Stimulated activated naive B cell treated with anti-CD40 and anti-IgM and Interleukin-4, amounts not matched to agents 10 μg/mL and 1 μg/mL and 100 μg/mL, for 72 hours (primary cell): Measurements from ENCODE around the gene CKMT2.

Experiments
- ATAC-seq, 2 donors: fragments of 150-1000 bp; cut with Tn5 transposase; replicated peaks; 2 replicates each; pipeline ENCODE4 v1.10.0; 2021; ENCODE audit warnings: moderate library complexity in 1 of 2
- DNase-seq: peaks from one replicate; pipeline ENCODE4 v3.0.0; 2021
- H3K27ac Mint-ChIP-seq: one replicate; pipeline ENCODE4 v1.8.0; 2022; ENCODE audit warnings: mild to moderate bottlenecking, mixed read lengths
- H3K27me3 Mint-ChIP-seq, 2 donors: one replicate each; pipeline ENCODE4 v1.8.0; 2022; ENCODE audit warnings: mixed read lengths in 2 of 2
- H3K36me3 Mint-ChIP-seq, 2 donors: one replicate each; pipeline ENCODE4 v1.8.0; 2022; ENCODE audit warnings: mixed read lengths in 2 of 2, mild to moderate bottlenecking in 1 of 2
- H3K4me1 Mint-ChIP-seq, 2 donors: one replicate each; pipeline ENCODE4 v1.8.0; 2022; ENCODE audit warnings: mixed read lengths in 2 of 2, mild to moderate bottlenecking in 1 of 2
- H3K4me3 Mint-ChIP-seq, 2 donors: one replicate each; pipeline ENCODE4 v1.8.0; 2022; ENCODE audit warnings: mild to moderate bottlenecking in 2 of 2, mixed read lengths in 2 of 2, moderate library complexity in 1 of 2
- H3K9me3 Mint-ChIP-seq, 2 donors: one replicate each; pipeline ENCODE4 v1.8.0; 2022; ENCODE audit warnings: mixed read lengths in 2 of 2, mild to moderate bottlenecking in 1 of 2

CKMT2 gene

DNA sequence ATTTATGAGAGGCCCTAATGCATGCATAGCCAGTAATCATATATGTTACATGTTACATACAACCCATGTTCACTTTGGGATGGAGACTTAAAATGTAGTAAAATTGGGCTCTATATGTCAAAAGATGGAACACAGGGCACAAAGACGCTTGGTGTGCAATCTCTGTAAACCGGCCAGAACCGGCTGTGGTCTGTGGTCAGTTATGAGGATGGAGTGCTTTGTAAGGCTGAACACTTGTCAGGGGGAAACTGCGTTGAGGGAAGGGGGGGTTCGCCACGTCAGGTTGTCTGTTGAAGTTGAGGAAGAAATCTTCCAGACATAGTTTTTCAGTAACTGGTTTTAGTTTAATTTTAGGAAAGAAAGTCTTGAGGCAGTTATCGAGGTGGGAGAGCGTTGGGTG is 2.7 kb upstream of the CKMT2 start:
- Mint-ChIP-seq H3K27ac (no peak overlapping the region), H3K9me3 (no peaks in the 10 kb centered on the region), H3K4me3 (no peak overlapping the region), H3K4me1 (peaks cover 5 to 10% of the 10 kb centered on the region in 2 donors), H3K27me3 (peaks cover 0 to 8% of the 10 kb centered on the region in 2 donors), H3K36me3 (peaks cover 0 to 3% of the 10 kb centered on the region in 2 donors)
- ATAC-seq = no peak
- no peak for DNase-seq

DNA sequence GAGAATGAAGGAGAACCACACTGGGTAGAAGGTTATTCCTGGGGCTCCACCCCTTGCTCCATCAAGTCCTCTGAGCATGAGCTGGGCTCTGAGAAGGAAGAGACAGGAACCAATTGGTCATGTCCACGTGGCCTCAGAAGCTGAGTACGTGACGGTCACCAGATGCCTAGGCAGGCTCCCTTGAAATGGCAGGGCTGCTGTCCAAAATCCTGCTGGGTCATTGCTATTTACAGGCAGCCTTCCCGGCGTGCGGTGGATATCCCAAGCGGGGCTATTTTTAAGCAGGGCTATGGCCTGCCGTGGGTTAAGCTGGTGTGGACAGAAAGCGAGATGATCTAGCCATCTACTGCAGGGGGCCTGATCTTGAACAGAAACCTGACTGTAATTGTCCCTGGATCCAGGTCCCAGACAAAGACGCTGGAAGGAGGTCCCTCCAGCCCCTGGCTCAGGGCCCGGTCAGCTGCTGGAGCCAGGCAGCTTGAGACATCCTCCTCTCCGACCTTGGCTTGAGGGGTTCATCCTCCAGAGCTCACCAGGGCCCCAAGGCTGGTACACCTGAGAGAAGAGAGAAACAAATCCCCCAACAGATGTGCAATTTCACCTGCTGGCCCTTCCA is 550 bp upstream of the CKMT2 start:
- ATAC-seq = no peak
- Mint-ChIP-seq H3K36me3 (peaks cover 0 to 12% of the 10 kb centered on the region in 2 donors), H3K27me3 (peaks cover 0 to 8% of the 10 kb centered on the region in 2 donors), H3K27ac (no peak overlapping the region), H3K9me3 (peaks cover 0 to 3% of the 10 kb centered on the region in 2 donors), H3K4me3 (no peak overlapping the region), H3K4me1 (peaks cover 5 to 10% of the 10 kb centered on the region in 2 donors)
- DNase-seq = no peak

DNA sequence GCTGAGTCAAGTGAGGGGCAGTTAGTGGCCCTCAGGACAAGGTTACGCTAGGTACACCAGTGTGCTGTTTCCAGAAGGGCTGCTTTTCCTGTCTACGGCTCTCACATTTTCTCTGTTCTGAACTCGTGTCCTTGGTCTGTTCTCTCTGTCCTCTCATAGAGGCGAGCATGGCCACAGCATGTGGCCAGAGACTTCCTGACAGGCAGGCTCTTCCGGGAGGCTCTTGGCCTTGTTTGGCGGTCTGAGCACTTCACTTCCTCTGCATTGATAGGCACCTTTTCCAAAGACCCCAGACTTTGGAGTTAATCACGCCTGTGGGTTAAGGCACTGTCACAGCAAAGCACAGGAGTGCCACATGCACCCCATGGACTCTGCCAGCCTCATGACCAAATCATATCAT is 1.2 kb downstream of the CKMT2 start:
- no peak for DNase-seq
- H3K9me3 Mint-ChIP-seq = peaks cover 3 to 6% of the 10 kb centered on the region in 2 donors
- H3K27me3 Mint-ChIP-seq = peaks cover 0 to 8% of the 10 kb centered on the region in 2 donors
- no peak for ATAC-seq
- no peak overlapping the region for H3K27ac Mint-ChIP-seq
- H3K4me1 Mint-ChIP-seq = peaks cover 5 to 10% of the 10 kb centered on the region in 2 donors
- no peak overlapping the region for H3K4me3 Mint-ChIP-seq
- peaks cover 0 to 16% of the 10 kb centered on the region in 2 donors for H3K36me3 Mint-ChIP-seq

DNA sequence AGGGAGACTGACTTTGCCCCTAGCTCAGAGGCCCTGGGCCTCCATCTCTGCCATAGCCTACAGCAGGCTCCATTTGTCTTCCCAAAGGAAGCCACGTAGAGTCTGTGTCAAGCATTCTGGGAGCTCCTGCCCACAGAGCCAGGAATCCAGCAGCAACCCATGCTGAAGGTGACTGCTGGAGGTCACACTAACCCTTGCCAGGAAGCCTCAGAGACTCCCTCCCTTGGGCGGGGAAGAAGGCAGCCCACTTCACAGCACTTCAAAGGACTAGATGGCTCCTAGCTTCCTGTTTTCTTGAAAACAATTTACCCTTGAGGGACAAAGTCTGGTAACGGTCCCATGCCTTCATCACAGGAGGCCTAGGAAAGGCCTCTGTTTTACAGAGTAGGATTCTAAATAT is 1.7 kb downstream of the CKMT2 start:
- peaks cover 5 to 10% of the 10 kb centered on the region in 2 donors for H3K4me1 Mint-ChIP-seq
- H3K27ac Mint-ChIP-seq = no peak overlapping the region
- ATAC-seq = no peak
- H3K36me3 Mint-ChIP-seq = peaks cover 0 to 16% of the 10 kb centered on the region in 2 donors
- peaks cover 0 to 8% of the 10 kb centered on the region in 2 donors for H3K27me3 Mint-ChIP-seq
- H3K4me3 Mint-ChIP-seq = no peak overlapping the region
- peaks cover 3 to 6% of the 10 kb centered on the region in 2 donors for H3K9me3 Mint-ChIP-seq
- no peak for DNase-seq

DNA sequence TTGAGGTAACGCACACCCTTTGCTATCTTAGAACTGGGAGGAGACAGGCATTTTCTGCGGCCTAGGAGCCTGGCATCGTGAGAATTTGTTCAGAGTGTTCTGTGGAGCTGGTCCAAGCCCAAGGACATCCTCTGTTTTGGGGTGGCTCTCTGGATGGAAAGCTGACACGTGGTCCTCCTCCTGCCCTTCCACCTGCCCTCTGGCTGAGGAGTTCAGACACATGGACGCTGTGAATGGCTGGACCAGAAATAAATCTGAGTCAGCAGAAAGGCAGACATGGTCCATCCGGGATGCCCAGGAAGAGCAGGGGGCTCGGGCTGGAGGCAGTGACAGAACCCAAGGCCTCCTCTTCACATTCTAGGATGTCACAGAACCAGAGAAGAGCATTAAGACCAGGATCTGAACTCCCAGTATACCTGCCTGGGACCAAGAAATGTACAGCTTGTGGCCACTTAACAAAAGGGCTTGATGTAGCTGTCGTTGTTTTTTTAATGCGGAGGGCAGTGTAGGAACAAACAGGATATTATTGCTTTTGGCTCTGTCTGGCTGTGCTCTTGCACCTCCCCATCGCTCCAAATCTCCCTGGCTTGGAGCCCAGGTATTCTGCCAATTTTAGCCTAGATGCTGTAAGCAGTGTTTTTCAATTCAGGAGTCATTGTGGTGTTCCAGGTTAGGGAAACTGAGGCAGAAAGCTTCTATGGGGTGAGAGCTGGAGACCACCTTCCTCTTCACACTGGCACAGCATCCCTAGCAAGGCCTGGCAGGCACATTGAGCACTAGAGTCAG is 2.4 kb downstream of the CKMT2 start:
- no peak for ATAC-seq
- H3K4me1 Mint-ChIP-seq = peaks cover 5 to 10% of the 10 kb centered on the region in 2 donors
- H3K36me3 Mint-ChIP-seq = peaks cover 0 to 19% of the 10 kb centered on the region in 2 donors
- DNase-seq = no peak
- no peak overlapping the region for H3K4me3 Mint-ChIP-seq
- peaks cover 0 to 8% of the 10 kb centered on the region in 2 donors for H3K27me3 Mint-ChIP-seq
- H3K27ac Mint-ChIP-seq = no peak overlapping the region
- H3K9me3 Mint-ChIP-seq = peaks cover 3 to 6% of the 10 kb centered on the region in 2 donors

DNA sequence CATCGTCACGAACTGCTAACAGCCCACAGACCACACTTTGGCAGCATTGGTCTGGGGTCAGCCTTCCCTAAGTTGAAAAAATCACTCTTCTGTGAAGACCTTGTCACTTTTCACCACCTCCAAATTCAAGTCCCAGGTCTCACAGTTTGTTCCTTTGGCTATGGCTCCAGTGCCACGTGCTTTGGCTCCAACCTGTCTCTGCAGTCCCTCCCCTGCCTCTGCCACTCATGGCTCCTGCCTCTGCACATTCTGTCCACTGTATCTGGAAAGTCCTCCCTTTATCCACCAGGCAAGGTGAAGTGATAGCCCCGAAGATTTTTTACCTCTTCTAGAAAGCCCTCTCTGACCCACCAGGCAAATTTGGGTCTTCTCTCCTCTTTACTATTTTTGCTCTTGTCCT is 5.3 kb downstream of the CKMT2 start:
- Mint-ChIP-seq H3K9me3 (peaks cover 3 to 6% of the 10 kb centered on the region in 2 donors), H3K27ac (no peak overlapping the region), H3K27me3 (peaks cover 0 to under 1% of the 10 kb centered on the region in 2 donors), H3K4me1 (peaks cover 7 to 9% of the 10 kb centered on the region in 2 donors), H3K36me3 (peaks cover 1 to 19% of the 10 kb centered on the region in 2 donors), H3K4me3 (no peak overlapping the region)
- DNase-seq = no peak
- no peak for ATAC-seq

GRCh38 chr5:81239613-81240012 is 6.5 kb downstream of the CKMT2 start:
- H3K27ac Mint-ChIP-seq = no peak overlapping the region
- H3K4me3 Mint-ChIP-seq = no peak overlapping the region
- DNase-seq (no peak), ATAC-seq (no peak)
- peaks cover 1 to 19% of the 10 kb centered on the region in 2 donors for H3K36me3 Mint-ChIP-seq
- peaks cover 6 to 9% of the 10 kb centered on the region in 2 donors for H3K4me1 Mint-ChIP-seq
- no peaks in the 10 kb centered on the region for H3K27me3 Mint-ChIP-seq
- peaks cover 3 to 6% of the 10 kb centered on the region in 2 donors for H3K9me3 Mint-ChIP-seq

DNA sequence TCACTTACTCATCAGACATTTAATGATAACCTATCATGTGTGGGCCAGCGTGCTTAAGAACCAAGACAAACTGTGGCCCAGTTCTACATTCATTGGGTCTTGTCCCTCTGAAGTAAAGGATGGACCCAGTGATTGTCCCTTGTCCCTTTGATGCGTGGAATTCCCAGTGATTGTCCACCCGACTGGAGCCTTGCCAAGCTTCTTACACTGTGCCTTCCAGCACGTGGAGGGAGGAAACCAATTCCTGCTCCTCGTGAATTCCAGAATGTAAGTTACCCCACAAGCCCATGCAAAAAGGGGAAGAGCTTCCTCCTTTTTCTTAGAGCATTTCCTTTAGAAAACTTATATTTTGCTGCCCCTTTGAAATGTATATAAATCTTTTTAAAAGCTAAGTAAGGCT is 7.9 kb downstream of the CKMT2 start:
- Mint-ChIP-seq H3K27me3 (no peaks in the 10 kb centered on the region), H3K4me1 (peaks cover 6 to 9% of the 10 kb centered on the region in 2 donors), H3K36me3 (peaks cover 3 to 15% of the 10 kb centered on the region in 2 donors), H3K4me3 (no peak overlapping the region), H3K9me3 (peaks cover 3 to 6% of the 10 kb centered on the region in 2 donors), H3K27ac (no peak overlapping the region)
- ATAC-seq = no peak
- no peak for DNase-seq

DNA sequence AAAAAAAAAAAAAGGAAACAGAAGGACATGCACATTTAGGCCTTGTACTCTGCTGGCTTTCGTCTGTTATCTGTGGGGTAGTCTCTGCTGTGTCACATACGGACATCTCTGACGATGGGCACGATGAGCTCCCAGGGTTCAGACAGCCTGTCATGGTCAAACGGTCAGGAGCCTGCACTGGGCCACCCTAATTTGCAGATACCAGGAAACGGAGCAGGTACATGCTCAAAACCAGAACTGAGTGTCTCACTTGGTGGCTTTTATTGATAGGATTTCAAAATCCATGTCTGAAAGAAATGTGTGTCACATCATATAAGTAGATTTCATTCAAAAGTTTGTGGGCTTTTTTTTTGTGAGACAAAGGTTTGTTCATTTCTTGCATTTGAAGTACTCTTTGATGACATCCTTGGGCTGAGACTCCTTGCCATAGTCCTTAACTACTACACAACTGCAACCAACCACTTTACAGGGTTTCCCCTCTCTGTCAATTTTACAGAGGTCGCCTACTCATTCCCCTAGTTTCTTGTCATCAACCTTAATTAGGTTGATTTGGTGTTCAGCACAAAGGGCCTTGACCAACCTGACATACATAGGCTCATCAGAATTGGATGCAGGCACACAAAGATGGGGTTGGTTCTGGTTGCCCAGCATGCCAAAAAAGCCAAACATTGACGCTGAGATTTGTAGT is 9.0 kb downstream of the CKMT2 start:
- Mint-ChIP-seq H3K36me3 (peaks cover 4 to 15% of the 10 kb centered on the region in 2 donors), H3K4me1 (peaks cover 6 to 9% of the 10 kb centered on the region in 2 donors), H3K27ac (peak overlapping the region; percentile 62), H3K27me3 (no peaks in the 10 kb centered on the region), H3K9me3 (peaks cover 2 to 3% of the 10 kb centered on the region in 2 donors), H3K4me3 (no peak overlapping the region)
- DNase-seq = no peak
- peak in 1 of 2 donors; percentile 63 for ATAC-seq

DNA sequence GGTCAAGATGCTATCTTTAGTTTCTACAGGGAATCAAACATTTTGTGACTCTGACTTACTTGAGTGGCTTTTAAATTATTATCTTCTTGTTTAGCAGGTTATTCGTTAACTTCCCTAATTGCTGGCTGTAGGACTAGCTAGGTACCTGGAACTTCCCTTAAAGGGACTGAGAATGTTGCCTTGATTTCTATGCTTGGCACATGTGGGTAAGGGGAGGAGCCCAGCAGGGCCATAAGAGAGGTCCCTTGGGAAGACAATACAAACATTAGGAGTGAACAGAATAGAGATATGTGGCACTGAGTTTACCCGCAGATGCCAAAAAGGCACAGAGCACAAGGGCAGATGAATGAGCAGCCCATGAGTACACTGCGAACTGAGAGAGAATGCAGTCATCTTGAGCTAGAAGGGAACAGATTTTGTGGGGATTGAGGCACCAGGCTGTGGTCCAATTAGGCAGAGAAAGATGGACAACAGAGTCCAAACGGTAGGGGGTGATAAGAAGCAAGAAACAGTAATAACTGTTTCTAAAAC is 9.8 kb downstream of the CKMT2 start:
- Mint-ChIP-seq H3K9me3 (peaks cover 2 to 3% of the 10 kb centered on the region in 2 donors), H3K27ac (peak overlapping the region; percentile 11), H3K27me3 (no peaks in the 10 kb centered on the region), H3K36me3 (peaks cover 4 to 15% of the 10 kb centered on the region in 2 donors), H3K4me3 (no peak overlapping the region), H3K4me1 (peaks cover 6 to 9% of the 10 kb centered on the region in 2 donors)
- no peak for DNase-seq
- ATAC-seq = peak in 1 of 2 donors; percentile 45

GRCh38 chr5:81244451-81244850 is 11.3 kb downstream of the CKMT2 start:
- H3K9me3 Mint-ChIP-seq = no peaks in the 10 kb centered on the region
- no peak overlapping the region for H3K27ac Mint-ChIP-seq
- H3K4me1 Mint-ChIP-seq = peaks cover 6 to 9% of the 10 kb centered on the region in 2 donors
- DNase-seq = no peak
- no peaks in the 10 kb centered on the region for H3K27me3 Mint-ChIP-seq
- peaks cover 4 to 12% of the 10 kb centered on the region in 2 donors for H3K36me3 Mint-ChIP-seq
- ATAC-seq = no peak
- no peak overlapping the region for H3K4me3 Mint-ChIP-seq

- no peak for DNase-seq
- no peak overlapping the region for H3K4me3 Mint-ChIP-seq
- no peak overlapping the region for H3K27ac Mint-ChIP-seq
- peaks cover 6 to 9% of the 10 kb centered on the region in 2 donors for H3K4me1 Mint-ChIP-seq
- peaks cover 14 to 21% of the 10 kb centered on the region in 2 donors for H3K36me3 Mint-ChIP-seq
- H3K27me3 Mint-ChIP-seq = no peaks in the 10 kb centered on the region
- H3K9me3 Mint-ChIP-seq = peaks cover 5 to 6% of the 10 kb centered on the region in 2 donors
- no peak for ATAC-seq
Measured at GRCh38 chr5:81245871-81246235, 12.7 kb downstream of the CKMT2 start.

GRCh38 chr5:81246697-81247096 is 13.6 kb downstream of the CKMT2 start:
- Mint-ChIP-seq H3K36me3 (peaks cover 13 to 24% of the 10 kb centered on the region in 2 donors), H3K9me3 (peaks cover 5 to 6% of the 10 kb centered on the region in 2 donors), H3K4me1 (peaks cover 6 to 9% of the 10 kb centered on the region in 2 donors), H3K27ac (no peak overlapping the region), H3K4me3 (no peak overlapping the region), H3K27me3 (no peaks in the 10 kb centered on the region)
- no peak for DNase-seq
- ATAC-seq = no peak

DNA sequence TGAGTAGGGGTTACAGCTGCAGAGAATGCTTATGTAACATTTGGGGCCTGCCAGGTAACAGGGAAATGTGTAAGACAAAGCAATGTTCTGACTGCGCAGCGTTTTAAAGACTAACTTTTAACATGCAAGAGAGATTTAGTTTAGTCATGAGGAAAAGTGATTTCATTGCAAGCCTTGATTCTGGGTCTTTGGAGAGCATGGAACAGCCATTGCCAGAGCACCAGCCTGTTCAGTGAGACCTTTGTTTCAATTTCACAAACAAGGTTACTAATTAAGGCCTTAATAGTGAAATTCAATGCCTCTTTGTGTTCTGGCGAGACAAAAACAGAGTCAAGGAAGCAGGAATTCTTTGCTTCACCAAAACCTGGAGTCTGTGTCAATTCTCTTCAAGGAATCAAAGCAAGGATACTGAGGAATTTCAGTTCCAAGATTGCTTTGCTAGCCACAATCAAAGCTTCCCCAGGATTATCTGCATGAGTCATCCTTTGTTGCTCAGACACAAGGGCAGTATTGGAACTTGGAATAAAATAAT is 14.4 kb downstream of the CKMT2 start:
- ATAC-seq (no peak), DNase-seq (no peak)
- peaks cover 13 to 27% of the 10 kb centered on the region in 2 donors for H3K36me3 Mint-ChIP-seq
- H3K27ac Mint-ChIP-seq = no peak overlapping the region
- peaks cover 5 to 6% of the 10 kb centered on the region in 2 donors for H3K9me3 Mint-ChIP-seq
- H3K4me1 Mint-ChIP-seq = peaks cover 4 to 6% of the 10 kb centered on the region in 2 donors
- no peaks in the 10 kb centered on the region for H3K27me3 Mint-ChIP-seq
- no peak overlapping the region for H3K4me3 Mint-ChIP-seq
